ENCODE results near the gene GDI2.

DNA sequence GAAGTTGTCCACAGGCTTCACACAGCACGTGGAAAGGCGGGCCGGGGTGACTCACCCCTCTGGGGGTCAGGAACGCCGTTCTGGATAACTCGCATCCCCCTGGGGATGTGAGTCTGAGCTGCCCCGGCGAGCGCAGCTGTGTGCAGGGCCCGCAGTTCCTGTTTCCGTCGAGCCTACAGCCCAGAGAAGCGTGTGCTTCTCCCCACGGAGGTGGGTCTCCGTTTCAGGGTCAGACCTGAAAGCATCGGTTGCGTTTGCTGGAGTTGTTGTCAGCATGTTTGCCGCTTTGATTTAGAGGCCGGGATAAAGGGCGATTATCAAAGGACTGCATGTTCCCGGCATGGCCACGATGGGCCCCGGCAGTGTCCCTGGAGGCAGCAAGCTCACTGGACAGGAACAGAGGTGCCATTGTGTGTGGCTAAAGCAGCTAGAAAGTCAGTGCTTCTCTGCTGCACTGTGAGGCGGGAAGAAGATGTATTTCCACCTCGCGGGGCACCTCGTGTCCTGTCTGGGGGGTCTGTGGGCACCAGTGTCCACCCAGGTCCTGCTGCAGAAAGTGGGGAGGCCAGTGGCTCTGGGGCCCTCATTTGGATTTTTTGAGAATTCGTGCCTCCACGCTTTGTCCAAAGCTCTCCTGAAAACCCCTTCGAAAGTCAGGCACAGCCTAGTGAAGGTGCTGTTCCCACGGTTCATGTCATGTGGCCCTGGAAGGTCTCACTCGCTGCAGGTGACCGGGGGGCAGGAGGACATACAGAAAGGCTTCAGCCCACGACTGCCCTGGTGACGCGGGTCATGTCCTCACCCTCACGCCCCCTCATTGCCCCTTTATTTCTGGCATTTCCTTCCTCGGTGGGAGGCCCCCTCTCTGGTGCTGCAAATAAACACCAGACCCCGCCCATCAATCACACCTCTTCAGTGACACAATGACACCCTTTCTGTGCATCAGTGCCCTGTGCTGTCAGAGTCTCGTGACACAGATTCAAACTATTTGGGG lies 27.4 kb upstream of the GDI2 start:
- TF ChIP-seq, protein P1, sequence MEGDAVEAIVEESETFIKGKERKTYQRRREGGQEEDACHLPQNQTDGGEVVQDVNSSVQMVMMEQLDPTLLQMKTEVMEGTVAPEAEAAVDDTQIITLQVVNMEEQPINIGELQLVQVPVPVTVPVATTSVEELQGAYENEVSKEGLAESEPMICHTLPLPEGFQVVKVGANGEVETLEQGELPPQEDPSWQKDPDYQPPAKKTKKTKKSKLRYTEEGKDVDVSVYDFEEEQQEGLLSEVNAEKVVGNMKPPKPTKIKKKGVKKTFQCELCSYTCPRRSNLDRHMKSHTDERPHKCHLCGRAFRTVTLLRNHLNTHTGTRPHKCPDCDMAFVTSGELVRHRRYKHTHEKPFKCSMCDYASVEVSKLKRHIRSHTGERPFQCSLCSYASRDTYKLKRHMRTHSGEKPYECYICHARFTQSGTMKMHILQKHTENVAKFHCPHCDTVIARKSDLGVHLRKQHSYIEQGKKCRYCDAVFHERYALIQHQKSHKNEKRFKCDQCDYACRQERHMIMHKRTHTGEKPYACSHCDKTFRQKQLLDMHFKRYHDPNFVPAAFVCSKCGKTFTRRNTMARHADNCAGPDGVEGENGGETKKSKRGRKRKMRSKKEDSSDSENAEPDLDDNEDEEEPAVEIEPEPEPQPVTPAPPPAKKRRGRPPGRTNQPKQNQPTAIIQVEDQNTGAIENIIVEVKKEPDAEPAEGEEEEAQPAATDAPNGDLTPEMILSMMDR (conservative IDR thresholded peaks at IDR 0.05; ENCODE audit: low read depth, low read length) = no peak
- TF ChIP-seq EZH2 (IDR thresholded peaks at IDR 0.05; ENCODE audit: borderline replicate concordance, low read depth, low read length, poor library complexity, severe bottlenecking) = no peak

Measured in A673 (cell line).